HL-60/S4 treated with phorbol 12-myristate 13-acetate at 8.2 ng/mL for 4 days and 3 days (cell line): ENCODE results near the gene IFT20.

ENCODE experiments used
- in situ Hi-C: fragments of 300-500 bp; cut with MboI; formaldehyde crosslinking; loops from 2 replicates; pipeline ENCODE4 v1.15.0; 2022; ENCODE audit warnings: low sequenced_read_pairs

The IFT20 gene, protein sequence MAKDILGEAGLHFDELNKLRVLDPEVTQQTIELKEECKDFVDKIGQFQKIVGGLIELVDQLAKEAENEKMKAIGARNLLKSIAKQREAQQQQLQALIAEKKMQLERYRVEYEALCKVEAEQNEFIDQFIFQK

GRCh38 chr17:28335201-28335958, at the start of gene IFT20, which contains the start of gene TNFAIP1:
IFT20 (minus strand) TSS chr17:28335472; CDS start chr17:28331985, 3,487 bp downstream.
TNFAIP1 (plus strand) TSS chr17:28335761; CDS start chr17:28339522, 3,761 bp downstream.
- in situ Hi-C loops = no loop called here

DNA sequence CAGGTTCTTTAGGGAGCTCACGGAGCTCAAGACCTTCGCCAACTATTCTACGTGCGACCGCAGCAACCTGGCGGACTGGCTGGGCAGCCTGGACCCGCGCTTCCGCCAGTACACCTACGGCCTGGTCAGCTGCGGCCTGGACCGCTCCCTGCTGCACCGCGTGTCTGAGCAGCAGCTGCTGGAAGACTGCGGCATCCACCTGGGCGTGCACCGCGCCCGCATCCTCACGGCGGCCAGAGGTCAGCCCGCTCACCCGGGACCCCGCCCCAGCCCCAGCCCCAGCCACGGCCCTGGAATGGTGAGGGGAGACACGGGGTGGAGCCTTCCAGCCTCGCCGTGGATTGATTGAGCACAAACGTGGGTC, 49.7 kb upstream of the IFT20 start:
- in situ Hi-C loops = no loop called here

- in situ Hi-C loops = no loop called here
Observed at GRCh38 chr17:28384281-28385036, 49.2 kb upstream of the IFT20 start.

GRCh38 chr17:28381141-28381825, 46.0 kb upstream of the IFT20 start:
- in situ Hi-C loops = no loop called here

- in situ Hi-C loops = no loop called here
Observed at GRCh38 chr17:28379814-28380801, 44.8 kb upstream of the IFT20 start.

DNA sequence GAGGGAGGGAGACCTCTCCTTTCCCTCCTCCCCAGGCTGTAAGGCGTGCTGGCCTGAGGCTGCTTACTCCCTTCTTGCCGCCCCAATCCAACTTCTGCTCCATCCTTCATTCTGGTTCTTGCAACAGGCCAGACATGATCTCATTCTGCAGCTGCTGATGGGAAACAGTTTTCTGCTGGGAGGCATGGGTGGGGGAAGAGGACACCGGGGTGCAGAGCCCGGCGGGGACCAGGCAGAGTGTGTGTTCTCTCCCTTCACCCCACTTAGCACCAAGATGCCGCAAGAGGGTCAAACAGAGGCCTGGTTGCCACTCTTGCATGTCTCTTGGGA, 37.6 kb upstream of the IFT20 start:
- in situ Hi-C loops = no loop called here

- in situ Hi-C loops = no loop called here
Observed at GRCh38 chr17:28372203-28372944, 37.1 kb upstream of the IFT20 start.

DNA sequence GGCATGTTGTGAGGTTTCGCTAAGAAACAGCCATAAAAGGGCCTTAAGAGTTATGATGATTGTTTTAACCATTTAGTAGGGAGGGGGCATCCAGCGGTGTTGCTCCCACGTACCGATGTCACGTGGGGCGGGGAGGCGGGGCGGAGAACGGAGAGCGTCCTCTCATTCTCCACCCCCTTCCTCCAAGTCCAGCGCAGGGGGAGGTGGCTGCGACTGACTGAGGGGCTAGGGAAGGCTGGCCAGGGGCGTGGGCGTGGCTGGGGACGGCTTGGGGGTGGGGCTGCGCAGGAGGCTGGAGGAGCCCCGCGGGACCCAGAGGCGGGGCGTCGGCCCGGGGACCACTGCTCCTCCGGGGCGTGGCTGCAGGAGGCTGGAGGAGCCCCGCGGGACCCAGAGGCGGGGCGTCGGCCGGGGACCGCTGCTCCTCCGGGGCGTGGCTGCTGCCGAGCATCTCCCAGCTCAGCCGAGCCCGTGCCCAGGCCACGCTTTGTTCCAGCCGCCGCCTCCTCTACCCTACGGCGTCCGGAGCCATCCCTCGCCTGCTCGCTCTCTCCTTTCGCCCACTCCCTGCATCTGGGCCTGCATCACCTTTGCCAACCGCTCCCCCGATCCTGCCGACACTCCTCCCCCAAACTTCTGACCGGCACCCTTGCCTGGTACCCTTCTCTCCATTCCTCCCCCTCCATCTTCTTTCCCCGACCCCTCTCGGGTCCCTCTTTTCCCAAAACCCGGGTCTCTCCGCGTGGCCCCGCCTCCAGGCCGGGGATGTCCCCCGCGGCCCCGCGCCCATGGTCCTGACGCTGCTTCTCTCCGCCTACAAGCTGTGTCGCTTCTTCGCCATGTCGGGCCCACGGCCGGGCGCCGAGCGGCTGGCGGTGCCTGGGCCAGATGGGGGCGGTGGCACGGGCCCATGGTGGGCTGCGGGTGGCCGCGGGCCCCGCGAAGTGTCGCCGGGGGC, 36.3 kb upstream of the IFT20 start, which contains the start of gene SARM1:
Gene SARM1 (plus strand): TSS at position 450 of the 958 bp plus-strand sequence. CDS start 339 bp downstream, at position 789.
- in situ Hi-C loops = no loop called here

GRCh38 chr17:28370744-28371103, 35.5 kb upstream of the IFT20 start:
- in situ Hi-C loops = no loop called here

DNA sequence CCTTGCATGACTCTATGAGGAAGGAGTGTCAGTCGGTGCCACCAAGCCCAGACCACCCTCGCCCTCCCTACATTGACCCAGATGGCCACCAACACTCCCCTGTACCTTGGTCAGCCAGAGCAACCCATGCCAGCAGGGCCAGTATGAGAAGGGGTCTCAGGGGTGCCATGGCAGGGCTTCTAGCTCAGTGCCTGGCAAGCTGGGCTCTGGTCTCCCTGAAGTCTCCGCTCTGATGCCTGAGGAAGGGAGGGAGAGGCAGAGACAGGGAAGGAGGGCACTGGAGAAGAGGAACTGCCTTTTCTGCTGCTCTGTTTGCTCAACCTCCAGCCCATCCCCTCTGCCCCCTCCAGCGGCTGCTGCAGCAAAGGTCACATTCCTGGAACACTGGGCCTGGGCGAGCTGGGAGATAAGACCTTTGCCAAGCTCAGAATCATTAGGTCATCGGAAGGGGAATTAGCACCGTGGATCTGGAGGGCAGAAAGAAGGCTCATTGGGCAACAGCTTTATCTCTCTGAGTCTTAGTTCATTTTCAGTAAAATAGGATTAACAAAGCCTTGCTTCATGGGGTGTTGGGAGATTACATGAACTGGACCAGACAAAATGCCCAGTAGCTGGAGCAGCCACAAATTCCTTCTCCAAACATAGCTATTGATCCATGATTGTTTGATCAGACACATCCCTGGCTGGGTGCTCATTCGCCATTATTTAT, 34.9 kb upstream of the IFT20 start, which contains the start of gene VTN:
Gene VTN (minus strand): TSS at position 273 of the 709 bp plus-strand sequence. CDS start 104 bp downstream, at position 169.
- in situ Hi-C loops = no loop called here

GRCh38 chr17:28369684-28370034, 34.4 kb upstream of the IFT20 start:
- in situ Hi-C loops = no loop called here

DNA sequence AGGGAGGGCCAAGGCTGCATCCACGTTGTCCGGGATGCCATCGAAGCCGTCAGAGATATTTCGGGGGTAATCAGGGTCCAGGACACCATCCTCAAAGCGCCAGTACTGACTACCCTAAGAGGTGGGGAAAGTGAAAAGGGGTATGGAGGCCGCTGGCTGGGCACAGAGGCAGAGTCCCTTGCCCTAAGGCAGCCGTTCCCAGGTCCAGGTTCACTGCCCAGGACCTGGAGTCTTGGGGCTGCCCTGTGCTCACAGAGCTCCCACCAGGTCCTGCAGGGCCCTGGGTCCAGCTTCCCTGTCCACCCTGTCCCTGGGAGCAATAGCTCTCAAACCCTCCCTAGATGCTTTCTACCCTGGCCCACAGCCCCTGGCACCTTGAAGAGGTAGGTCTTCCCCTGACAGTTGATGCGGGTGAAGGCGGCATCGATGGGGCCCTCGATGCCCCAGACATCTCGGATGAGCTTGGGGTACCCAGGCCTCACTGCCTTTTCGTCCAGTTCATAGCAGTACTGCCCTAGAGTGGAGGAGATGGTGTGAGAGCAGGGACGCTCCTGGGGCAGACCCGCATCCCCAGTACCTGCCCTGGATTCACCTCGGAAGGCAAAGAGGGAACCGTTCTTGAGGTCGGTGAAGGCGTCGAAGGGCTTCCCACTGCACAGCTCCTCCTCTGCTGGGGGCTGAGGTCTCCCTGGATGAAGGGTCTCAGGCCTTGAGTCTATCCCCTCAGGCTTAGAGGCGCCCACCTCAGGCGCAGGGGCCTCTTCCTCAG, 33.8 kb upstream of the IFT20 start:
- in situ Hi-C loops = no loop called here

DNA sequence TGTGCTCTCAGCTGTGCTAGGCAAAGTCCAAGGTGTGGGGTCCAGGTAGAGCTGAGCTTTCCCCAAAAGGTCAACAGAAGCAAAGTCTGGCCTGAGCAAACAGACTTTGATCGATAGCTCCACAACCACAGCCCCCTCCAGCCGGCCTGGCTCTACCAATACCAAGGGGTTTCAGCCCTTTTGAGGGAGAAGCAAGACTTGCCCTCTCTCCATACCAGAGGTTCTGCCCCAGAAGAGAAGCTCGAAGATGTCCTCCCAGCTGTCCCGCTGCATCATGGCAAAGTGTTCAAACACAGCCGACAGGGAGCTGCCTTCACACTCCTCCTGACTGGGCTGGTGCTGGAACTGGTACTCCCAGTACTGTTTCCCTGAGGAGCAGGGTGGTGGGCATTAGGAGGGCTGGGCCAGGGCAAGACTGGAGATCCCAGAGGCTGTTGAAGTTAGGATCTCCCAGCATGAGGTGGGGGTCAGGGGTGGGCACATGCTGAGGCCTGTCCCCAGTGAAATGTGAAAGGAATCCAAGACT, 33.1 kb upstream of the IFT20 start:
- in situ Hi-C loops = no loop called here

GRCh38 chr17:28367641-28368305, 32.5 kb upstream of the IFT20 start:
- in situ Hi-C loops = no loop called here

DNA sequence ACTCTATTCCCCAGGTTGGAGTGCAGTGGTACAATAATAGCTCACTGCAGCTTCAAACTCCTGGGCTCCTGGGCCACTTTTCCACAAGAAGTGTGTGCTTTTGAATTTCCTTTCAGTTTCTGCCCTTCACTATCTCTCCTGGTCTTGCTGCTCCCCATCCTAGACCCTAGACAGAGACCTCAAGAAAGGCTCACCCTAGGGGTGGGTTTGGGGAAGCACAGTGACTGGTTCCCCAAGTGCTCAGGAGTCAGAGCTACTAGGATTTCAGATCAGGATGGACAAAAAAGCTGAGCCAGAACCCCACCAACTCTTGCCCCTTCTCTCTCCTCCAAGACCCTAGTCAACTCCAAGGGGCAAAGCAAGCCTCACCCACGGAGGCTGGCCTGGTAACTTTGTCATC, 31.3 kb upstream of the IFT20 start:
- in situ Hi-C loops = no loop called here

DNA sequence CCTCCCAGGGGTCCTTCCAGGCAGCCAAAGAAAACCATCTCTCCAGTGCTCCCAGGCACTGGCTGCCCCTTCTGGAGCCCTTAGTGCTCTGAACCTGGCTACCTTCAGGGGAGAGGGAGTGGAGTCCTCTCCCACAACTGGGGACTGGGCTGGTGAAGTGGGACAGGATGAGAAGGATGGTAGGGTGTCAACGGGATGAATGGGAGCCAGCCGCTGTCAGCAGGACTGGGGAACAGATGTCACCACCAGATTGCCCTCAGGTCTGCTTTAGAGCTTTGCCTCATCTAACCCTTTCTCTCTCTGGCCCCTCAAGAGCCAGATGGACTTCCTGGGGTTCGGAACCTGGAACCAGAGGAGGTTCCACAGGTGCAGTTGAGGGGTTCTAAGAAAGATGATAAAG, 30.2 kb upstream of the IFT20 start:
- in situ Hi-C loops = no loop called here
